HG03469 (cell line): ENCODE data around the gene MCF2L.

Experiments
- ATAC-seq: cut with Tn5 transposase; IDR thresholded peaks from one replicate; pipeline ENCODE4 v1.9.1; 2021; ENCODE audit warnings: mild to moderate bottlenecking, moderate library complexity, moderate number of reproducible peaks; ENCODE audit not compliant: unreplicated experiment

The MCF2L gene

DNA sequence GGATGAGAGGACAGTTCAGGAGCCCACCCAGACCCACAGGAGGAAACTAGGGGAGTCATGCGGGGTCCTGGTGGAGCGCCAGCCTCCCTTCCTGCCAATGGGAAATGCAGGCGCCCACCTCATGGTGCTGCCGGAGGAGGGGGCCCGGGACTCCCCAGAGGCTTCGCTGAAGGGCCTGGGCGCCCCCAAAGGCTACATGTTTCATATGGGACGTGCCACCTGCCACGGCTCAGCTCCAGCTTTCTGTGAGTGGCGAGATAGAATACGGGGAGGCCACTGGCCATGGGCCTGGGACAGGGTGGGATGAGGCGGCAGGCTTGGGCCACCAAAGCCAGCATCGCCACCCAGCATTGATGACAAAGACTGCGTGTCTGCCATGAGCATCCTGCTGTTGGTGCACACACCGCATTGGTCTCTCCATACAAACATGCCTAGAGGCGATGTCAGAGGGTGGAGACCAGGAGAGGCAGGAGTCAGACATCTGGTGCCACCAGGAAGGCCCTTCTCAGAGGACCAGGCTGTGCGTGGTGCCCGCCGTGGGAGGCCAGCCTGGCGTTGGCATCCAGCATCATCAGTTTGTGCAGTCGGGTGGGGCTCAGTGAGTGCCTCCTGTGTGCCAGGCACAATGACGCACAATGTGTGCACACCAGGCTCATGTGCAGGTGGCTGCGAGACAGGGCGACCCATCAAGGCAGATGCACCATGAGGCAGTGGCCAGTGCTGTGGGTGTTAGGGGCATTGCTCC lies 152.3 kb downstream of the MCF2L start:
- no peak for ATAC-seq

DNA sequence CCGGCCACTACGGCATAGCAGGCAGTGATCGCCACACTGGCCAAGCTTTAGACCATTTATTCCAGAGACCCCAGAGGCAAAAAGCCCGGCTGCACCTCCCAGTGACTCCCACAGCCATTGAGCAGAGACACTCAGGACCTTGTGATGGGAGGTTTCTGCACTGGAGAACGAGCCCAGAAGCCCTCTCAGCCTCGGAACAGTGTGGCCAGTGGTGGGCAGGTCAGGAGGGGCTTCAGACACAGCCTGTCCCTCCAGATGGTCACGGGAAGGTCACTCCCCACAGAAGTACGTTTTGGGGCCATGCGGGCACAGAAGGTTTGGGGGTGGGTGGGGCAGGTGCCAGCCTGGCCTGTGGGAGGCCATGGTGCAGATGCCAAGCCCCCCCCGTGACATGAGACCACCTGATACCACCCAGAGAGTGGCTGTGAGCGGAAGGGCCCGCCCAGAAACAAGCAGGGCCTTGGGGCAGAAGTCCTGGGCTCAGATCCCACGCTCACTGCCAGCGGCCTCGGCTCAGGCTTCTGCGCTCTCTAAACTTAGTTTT lies 153.0 kb downstream of the MCF2L start:
- ATAC-seq = no peak

DNA sequence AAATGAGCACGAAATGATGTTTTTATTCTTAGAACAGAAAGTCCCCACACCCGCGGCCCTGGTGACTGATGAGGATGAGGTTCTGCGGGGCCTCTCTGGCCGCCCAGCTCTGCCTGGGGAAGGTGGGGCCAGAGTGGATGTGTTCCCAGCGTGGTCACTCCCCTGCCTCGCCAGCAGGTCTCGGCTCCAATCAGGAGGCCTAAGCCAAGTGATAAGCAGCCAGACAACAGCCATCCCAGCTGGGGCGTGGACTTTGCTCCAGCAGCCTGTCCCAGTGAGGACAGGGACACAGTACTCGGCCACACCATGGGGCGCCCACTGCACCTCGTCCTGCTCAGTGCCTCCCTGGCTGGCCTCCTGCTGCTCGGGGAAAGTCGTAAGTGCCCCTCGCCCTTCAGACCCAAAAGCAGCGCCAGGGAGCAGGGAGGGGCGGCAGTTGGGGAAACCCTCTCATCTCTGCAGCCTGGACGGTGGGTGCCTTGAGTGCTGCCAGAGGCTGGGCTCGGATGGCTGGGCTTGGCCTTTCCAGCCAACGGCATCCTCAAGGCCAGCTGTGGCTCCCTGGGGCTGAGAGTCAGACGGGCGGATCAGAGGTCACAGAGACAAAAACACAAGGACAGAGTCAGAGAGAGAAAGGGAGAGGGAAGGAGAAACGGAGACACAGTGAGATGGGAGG lies 153.7 kb downstream of the MCF2L start, which contains the start of gene F10:
Gene F10, plus strand, starts transcription at position 250 of the 676 bp plus-strand sequence. Its CDS starts 57 bp downstream, at position 307.
- ATAC-seq = no peak

DNA sequence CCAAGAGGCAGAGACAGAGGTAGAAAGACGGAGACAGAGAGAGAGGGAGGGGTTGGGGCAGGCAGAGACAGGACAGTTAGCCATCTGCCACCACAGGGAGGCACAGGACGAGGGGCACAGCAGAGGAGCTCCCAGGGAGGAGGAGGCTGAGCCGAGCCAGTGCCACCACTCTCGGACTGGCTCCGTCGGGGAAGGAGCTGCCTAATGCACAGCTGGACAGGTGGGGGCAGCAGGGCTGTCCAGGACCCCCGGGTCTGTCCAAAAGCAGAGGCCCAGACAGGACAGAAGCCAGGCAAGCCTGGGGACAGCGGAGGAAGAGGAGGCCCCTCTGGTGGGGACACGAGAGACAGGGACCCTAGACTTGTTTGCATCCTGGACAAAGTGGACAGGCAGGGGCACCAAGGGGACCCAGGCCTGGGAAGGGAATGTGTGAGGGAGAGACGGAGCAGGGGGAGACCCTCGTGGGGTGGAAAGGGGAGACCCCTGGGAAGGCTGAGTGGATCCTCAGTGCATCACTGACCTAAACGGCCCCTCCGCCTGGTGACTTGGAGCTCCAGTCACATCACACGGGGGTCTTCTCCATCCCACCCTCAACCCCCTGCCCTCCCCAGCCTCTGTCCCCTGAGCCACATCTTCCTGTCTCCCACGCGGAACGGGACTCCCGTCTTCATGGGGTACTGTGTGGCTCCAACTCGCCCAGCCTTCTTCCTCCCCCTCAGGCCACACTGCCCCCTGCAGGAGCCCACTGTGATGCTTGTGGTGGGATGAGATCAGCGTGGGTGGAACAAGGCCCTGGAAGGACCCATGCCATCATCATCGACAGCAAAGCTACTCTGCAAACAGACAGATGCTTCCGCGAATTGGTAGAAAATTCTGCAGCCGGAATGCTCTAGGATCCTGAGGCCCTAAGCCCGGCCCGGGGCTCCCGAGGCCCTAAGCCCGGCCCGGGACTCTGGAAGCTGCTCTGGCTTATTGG lies 154.5 kb downstream of the MCF2L start:
- ATAC-seq = no peak

DNA sequence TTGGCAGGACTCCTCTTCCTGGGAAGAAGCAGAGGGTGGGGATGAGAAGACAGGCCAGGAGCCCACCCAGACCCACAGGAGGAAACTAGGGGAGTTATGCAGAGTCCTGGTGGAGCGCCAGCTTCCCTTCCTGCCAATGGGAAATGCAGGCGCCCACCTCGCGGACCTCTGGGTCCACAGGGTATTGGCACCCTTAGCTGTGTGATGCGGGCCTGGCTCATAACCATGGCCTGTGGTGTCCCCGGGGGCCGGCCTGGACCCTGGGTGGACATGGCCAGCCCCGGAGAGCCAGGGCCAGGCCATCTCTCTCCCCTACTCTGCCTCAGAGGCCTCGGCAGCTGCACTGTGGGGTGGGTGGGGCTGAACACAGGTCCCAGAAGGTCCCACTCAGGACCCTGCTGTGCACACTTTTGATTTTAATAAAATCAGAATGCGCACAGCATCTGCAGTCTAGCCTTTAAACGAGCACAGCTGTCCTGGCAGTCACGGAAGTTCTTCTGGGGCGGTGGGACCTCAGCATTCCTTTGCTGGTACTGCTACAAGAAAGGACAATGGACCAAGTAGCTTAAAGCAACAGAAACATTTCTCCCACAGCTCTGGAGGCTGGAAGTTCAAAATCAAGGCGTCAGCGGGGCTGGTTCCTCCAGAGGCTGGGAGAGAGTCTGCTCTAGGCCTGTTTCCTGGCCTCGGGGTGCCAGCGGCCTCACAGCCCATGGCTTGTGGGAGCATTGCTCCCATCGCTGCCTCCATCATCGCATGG lies 155.4 kb downstream of the MCF2L start:
- ATAC-seq = no peak

DNA sequence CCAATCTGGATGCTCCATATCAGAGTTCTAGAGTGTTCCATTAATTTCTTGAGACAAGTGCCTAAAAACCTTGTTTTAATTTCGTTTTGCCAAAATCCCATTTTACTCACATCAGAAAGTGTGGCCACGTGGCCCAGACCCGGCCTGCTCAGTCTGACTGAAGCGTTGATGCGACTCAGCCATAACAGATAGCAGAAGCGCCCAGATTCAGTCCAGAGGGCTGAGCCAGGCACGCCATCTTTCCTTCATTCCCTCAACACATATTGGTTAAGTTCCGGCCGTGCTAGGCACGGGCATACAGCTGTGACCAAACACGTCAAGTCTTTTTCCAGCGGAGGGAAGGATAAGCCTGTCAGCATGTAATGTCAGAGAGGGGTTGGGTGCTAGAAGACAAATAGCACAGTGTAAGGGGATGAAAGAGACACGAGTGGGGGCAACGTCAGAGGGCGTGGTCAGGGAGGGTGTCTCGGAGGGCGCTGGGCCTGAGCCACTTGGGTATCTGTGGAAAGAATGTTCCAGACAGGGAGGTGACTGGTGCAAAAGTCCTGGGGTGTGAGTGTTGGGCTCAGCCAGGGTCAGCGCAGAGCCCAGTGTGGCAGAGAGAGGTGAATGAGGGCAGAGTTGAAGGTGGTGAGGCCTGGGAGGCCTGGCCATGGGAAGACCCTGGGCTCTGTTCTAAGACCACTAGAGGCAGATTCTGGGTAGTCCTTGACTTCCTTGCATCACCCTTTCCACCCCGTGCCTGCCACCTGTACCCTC lies 156.7 kb downstream of the MCF2L start:
- ATAC-seq = no peak

DNA sequence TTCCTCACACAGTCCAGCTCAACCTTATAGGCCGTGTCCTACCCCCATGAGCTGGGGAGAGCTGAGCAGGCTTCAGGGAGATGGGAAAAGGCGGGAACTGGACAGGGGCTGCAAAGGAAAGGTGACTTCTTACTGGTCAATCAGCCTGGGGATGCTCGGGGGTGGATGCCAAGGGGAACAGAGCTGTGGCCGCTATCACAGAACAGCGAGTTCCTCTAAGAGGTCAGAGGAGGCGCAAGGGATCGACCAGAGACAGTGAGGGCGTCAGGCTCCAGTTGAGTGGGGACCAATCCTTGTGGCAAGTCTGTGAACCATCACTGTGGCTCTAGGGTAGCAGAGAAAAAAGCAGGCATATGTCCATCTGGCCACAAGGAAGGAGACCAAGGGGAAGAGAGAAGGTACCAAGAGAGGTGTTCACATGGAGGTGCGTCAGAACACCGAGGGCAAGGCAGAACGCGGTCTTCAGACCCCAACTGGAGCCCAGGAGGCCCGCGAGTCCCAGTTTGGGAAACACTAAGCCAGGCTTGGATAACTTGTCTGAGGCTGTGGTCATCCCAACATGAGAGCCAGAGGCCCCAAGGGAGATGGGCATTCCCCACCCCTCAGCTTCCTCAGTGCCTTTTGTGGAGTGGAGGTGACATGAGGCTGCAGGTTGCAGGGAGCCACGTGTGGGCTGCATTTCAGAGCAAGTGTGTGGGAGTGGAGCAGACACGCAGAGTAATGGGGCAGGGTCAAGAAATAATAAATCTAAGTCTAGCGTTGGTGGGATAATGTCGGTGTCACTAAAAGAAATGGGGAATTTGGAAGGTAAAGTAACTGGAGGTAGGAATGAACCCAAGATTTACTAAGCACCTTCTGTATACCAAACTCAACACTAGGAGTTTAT lies 157.5 kb downstream of the MCF2L start:
- ATAC-seq = no peak

DNA sequence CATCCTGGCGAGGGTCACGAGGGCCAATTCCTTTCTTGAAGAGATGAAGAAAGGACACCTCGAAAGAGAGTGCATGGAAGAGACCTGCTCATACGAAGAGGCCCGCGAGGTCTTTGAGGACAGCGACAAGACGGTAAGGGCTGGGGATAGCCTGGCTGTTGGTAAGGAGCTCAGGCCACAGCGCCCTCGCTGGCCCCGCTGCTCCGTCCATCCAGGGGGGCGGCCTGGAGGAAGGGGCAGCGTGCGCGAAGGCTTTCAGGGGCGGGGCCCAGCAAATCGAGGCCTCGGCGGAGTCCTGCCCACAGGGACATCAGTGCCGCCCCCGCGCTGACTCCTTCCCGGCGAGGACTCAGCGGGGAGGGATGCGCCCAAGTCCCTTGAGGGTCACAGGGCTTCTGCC lies 160.5 kb downstream of the MCF2L start:
- no peak for ATAC-seq

DNA sequence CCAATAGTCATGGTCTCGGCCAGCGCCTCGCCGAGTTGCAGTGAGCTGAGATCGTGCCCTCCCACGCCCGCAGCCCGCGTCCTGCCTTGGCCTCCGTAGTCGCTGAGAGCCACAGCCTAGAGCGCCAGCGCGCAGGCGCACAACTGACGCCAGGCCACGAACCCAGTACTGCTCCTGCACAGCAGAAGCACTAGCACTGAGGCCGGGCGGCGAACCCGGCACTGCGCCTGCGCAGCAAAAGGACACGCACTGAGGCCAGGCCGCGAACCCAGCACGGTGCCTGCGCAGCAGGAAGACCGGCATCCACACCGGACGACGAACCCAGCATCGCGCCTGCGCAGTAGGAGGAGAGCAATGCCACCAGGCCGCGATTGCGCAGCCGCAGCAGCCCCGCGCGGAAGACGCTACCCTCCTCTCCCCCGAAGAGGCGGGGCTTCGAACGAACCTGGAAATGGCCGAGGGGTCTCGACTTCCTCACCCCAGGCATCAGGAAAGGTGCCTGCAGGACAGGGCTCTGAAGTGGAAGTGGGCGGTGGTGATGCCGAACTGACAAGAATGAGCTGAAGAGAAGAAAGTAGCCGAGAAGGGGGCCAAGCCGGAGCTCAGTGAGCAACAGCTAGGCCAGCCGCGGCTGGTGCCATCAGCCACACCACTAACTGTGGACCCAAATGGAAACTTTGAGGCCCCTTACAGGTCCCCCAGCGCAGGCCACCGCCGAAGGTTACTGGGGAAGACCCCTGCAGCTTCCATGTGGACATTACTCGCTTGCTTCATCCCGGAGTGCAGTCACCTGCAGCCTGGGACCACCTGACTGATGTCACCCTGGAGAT lies 161.1 kb downstream of the MCF2L start:
- no peak for ATAC-seq

DNA sequence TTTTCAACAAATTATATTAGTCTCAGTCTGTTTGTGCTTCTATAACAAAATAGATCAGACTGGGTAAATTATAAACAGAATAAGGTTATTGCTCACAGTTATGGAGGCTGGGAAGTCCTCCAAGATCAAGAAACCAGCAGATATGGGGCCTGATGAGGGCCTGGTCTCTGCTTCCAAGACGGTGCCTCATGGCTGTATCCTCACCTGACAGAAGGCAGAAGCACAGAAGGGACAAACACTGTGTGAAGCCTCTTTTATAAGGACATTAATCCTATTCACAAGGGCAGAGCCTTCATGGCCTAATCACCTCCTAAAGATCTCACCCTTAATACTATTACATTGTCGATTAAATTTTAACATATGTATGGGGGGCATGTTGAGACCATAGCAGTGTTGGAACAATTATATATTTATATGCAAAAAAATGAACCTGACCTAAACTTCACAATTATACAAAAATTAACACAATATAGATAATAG lies 166.3 kb downstream of the MCF2L start:
- no peak for ATAC-seq

DNA sequence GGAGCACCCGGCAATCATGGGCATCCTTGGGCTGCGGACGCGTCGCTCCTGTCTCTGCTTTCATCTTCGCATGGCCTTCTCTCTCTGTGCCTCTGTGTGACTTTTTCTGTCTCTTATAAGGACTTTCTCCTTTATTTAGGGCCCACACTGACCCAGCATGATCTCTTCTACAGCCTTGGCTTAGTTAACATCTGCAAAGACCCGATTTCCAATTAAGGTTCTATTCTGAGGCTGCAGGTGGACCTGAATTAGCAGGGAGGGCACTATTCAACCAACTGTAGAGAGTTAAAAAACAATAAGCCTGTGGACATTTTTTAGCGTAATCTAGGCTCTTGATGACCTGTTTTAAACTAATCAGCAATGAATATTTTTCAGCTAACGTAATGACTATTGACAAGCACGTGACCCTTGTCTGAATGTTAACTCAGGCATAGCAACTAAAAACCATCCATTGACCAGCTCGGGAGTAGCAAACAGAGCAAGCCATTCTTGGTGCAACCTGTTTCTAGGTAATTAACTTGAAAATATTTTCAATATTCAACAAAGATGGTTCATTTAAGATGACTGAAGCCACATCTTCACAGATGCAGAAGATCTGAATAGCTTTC lies 168.8 kb downstream of the MCF2L start:
- no peak for ATAC-seq

DNA sequence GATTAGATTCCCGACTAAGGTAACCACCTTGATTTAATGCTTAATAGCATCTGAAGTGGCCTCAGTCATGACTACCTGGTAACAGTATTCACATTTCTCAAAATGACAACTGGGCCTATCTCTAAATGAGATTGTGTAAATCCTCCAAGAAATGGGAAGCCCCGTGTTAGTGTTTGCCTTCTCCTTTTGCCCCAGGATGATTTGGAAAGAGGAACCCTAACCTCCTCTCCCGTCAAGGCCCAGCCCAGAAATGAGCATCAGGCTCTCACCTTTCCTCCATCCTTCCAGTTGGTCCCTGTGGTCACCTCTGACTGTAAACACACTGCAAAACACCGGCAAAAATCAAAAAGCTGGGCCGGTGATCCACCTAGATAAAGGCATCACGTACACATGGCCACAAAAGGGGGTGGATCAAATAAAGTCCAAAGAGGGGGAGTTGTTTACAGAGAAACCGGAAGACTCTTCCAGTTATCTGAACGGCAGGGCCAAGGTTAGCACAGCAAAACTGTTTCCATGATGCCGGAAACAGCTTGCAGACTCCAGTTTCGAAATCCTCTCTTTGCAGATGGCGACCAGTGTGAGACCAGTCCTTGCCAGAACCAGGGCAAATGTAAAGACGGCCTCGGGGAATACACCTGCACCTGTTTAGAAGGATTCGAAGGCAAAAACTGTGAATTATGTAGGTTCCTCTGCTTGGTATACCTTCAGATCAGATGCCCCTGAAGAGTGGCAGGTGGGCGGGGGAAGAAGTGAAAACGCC lies 170.0 kb downstream of the MCF2L start:
- ATAC-seq = no peak

DNA sequence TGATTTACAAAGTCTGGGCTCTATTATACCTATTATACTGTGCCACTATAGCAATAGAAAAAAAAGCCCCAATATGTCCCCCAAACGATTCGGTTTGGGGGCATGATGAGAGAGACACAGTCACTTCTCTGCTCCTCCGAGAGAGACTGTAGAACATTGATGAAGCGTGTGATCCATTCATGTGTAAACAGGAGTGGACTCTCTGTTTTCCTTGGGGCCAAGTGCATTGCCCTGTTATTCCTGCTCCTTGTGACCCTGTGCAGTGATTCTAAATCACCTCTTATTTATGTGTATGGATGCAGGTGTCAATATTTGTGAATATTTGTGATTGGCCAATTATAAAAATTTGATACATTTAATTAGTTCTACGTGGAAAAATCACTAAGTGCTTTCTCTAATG lies 170.6 kb downstream of the MCF2L start:
- ATAC-seq = no peak

DNA sequence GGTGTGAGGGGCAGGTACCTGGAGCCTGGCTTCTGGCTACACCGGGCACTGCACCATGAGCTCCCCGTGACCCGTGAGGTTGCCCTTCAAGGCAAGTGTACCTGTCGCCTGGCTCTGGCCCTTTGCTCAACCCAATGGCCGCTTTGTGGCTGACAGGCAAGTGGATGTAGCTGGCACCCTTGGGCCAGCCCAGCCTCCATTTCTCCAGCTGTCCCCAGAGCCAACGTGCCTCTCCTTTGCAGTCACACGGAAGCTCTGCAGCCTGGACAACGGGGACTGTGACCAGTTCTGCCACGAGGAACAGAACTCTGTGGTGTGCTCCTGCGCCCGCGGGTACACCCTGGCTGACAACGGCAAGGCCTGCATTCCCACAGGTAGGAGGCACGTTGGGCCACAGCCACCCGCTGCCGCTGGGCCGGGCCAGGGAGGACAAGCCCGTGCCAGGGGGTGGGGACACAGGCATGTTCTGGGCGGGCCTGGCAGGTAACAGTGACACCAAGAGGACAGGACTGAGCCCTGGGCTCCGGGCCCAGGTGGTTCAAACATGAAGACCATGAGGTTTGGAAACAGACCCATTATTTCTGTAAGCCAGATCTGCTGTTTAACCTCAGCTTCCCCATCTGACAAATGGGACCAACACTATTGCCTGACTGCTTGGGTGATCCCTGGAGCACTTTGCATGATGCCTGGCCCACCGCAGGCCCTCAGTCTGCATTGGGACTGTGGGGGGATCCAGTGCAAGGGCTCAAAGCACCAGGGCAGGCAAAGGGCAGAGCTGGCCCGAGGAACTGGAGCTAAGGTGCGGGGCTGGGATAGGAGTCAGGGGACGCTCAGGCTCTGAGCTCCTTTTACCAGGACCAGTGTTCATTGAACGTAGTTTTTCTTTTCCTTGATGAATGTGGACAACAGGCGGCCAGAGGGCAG lies 171.9 kb downstream of the MCF2L start:
- no peak for ATAC-seq

DNA sequence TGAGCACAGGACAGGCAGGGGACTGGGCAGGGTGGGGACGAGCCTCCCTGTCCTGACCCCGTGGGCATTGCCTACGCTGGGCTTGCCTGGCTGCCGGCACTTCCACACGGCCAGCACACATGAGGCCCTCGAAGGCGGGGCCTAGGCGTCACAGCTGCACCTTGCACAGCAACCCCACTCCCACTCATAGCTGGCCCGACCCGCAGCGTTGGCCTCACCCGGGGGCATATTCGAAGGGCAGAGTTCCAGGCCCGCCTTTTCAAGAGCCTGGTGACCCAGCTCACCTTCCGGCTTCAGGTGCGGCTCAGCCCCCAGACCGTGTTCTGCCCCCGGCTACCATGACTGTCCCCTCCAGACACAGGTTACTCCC lies 172.6 kb downstream of the MCF2L start:
- ATAC-seq = no peak
